ENCODE measurements around the gene GZMB.

GZMB gene

DNA sequence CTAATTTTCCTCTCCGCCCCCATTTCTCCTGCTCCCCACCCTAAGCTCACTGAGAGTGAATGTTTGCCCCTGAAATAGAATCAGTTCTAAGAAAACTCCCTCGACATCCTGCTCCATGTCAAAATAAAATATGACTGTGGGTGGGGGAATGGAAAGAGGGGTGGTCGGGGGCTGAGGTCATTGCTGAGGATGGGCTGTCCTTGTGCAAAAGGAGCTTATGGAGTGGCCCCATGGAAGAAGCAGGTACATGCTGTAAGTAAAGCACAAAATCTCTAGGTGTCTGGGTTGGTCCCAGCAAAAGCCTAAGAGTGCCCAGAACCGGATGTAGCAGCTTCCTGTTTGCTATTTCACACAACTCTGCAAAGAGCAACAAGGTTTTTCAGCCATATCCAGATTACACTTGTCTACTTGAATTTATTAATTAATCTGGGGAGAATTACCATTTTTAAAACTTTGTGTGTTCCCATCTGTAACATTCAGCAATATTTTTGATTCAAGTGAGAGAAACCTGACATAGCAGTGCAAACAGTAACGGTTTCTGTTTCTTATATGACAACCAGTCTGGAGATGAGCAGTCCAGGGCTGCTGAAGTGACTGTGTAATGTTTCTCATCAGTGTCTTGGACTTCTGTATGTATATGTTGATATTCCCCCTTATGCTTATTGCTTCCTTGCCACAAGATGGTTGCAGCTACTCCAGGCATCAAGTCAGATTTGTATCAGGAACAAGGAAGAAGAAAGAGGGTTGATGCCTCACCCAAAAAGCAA is 40.4 kb upstream of the GZMB start:
- DNase-seq (ENCODE audit: low read depth) = no peak
- H3K4me3 ChIP-seq (ENCODE audit: low read depth, low read length) = no peak overlapping the region
- no peak for TF ChIP-seq CTCF (IDR thresholded peaks at IDR 0.05; ENCODE audit: control insufficient read depth, extremely low read depth, insufficient read depth)

DNA sequence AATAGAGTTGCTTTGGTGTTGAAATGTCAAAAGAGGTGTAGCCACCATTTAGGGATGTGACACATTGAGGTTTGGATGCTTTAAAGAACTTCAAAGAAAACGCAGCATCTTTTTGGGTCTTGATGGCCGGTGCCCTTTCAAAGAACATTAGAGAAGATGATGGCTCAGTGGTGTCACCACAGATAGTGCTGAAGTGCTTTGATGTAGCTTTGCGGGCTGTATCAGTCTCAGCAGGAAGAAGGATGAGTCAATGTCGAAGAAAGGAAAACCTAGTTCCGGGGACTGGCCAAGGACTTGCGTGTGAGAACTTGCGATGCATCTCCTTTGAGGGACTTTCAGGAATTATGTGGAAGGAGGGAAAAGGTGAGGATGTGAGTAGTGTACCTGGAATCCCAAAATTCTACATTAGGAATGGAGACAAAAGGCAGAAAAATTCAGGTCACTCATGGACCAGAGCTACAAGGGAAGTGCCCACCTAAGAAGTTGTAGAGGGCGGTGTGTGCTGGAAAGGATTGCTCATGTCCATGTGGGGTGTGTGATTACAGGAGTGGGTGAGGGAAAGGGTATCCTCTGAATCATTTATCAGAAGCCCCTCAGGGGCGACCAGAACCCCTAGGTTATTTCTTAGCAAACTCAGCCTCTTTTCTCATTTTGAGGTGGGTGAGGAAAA is 39.7 kb upstream of the GZMB start:
- H3K4me3 ChIP-seq (ENCODE audit: low read depth, low read length) = no peak overlapping the region
- TF ChIP-seq CTCF (IDR thresholded peaks at IDR 0.05; ENCODE audit: control insufficient read depth, extremely low read depth, insufficient read depth) = no peak
- DNase-seq (ENCODE audit: low read depth) = no peak

DNA sequence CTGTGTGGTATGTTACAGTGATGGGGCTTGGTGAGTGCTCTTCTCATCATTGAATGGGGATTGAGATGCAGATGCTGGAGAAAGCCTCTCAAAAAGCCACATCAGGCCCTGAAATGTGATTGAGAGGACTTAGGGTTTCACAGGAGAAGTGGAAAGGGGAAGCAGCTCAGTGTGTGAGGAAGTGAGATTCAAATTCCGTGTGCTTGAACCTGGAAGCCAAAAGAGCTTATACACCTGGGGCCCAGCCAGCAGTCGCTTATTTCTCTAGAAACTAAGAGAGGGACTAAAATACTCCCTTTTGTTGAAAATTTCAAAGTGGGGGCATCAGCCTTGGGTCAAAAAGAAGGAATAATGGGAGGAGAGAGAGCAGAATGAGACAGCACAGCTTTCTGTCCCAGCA is 39.1 kb upstream of the GZMB start:
- no peak for TF ChIP-seq CTCF (IDR thresholded peaks at IDR 0.05; ENCODE audit: control insufficient read depth, extremely low read depth, insufficient read depth)
- no peak for DNase-seq (ENCODE audit: low read depth)
- no peak overlapping the region for H3K4me3 ChIP-seq (ENCODE audit: low read depth, low read length)

GRCh38 chr14:24670594-24670993 is 36.6 kb upstream of the GZMB start:
- no peak for DNase-seq (ENCODE audit: low read depth)
- H3K4me3 ChIP-seq (ENCODE audit: low read depth, low read length) = no peak overlapping the region
- TF ChIP-seq CTCF (IDR thresholded peaks at IDR 0.05; ENCODE audit: control insufficient read depth, extremely low read depth, insufficient read depth) = no peak

DNA sequence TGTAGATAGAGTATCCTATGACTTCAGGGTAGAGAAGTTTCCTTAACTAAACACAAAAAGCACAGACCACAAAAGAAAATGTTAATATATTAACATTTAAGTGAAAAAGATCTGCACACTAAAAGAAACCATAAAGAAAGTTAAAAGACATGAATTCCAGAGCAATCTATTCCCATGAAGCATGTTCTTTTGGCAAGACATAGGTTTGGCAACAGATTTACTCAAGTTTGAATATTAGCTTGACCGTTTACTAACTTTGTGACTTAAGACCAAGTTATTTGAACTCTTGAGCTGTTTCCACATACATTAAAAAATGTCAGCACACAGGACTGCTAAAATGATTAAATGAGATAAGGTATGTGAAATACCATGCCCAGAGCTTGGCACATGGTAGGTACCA is 35.7 kb upstream of the GZMB start:
- no peak overlapping the region for H3K4me3 ChIP-seq (ENCODE audit: low read depth, low read length)
- no peak for TF ChIP-seq CTCF (IDR thresholded peaks at IDR 0.05; ENCODE audit: control insufficient read depth, extremely low read depth, insufficient read depth)
- DNase-seq (ENCODE audit: low read depth) = no peak

DNA sequence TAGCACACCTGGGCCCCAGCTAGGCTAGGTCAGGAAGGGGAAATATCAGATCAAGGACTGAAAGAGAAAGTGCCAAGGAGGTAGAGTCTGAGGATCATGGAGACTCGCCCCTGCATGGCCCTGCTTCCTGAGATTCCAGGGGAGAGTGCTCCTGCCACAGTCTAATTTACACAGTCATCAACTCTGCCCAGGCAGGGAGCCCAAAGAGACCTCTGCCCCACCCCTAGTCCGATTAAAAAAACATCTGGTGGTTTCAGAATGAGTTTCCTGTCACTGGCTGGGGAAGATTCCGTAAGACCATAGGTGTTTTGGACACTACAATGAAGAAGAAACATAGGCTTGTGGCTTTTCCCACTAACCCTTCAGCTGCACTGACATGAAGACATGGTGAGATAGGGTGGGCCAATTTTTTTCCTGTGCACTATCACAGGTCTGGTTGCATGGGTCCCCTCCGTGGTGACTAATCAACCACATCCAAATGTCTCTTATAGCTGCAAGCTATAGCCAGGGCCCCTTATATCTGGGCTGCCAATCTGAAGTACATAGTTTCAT is 31.5 kb upstream of the GZMB start:
- no peak for TF ChIP-seq CTCF (IDR thresholded peaks at IDR 0.05; ENCODE audit: control insufficient read depth, extremely low read depth, insufficient read depth)
- H3K4me3 ChIP-seq (ENCODE audit: low read depth, low read length) = no peak overlapping the region
- DNase-seq (ENCODE audit: low read depth) = no peak
